ENCODE measurements around the gene SP6.

The SP6 gene

GRCh38 chr17:47879776-47880454 is 29.0 kb upstream of the SP6 start:
- no peak for DNase-seq (ENCODE audit: low spot score)

GRCh38 chr17:47879028-47879585 is 28.1 kb upstream of the SP6 start:
- no peak for DNase-seq (ENCODE audit: low spot score)

- no peak for DNase-seq (ENCODE audit: low spot score)
Measured at GRCh38 chr17:47878203-47879027, 27.5 kb upstream of the SP6 start.

GRCh38 chr17:47877368-47878034 is 26.5 kb upstream of the SP6 start:
- no peak for DNase-seq (ENCODE audit: low spot score)

- DNase-seq (ENCODE audit: low spot score): no peak
Measured at GRCh38 chr17:47875011-47875985, 24.3 kb upstream of the SP6 start.

- no peak for DNase-seq (ENCODE audit: low spot score)
Measured at GRCh38 chr17:47873200-47874090, 22.5 kb upstream of the SP6 start.

- no peak for DNase-seq (ENCODE audit: low spot score)
Measured at GRCh38 chr17:47872651-47873161, 21.7 kb upstream of the SP6 start.

- DNase-seq (ENCODE audit: low spot score): no peak
Measured at GRCh38 chr17:47872019-47872650, 21.2 kb upstream of the SP6 start.

- DNase-seq (ENCODE audit: low spot score): no peak
Measured at GRCh38 chr17:47871048-47871447, 20.1 kb upstream of the SP6 start.

- no peak for DNase-seq (ENCODE audit: low spot score)
Measured at GRCh38 chr17:47870056-47870455, 19.1 kb upstream of the SP6 start.

- no peak for DNase-seq (ENCODE audit: low spot score)
Measured at GRCh38 chr17:47869114-47869513, 18.2 kb upstream of the SP6 start.

- DNase-seq (ENCODE audit: low spot score): no peak
Measured at GRCh38 chr17:47867813-47868533, 17.0 kb upstream of the SP6 start.

- no peak for DNase-seq (ENCODE audit: low spot score)
Measured at GRCh38 chr17:47866941-47867340, 16.0 kb upstream of the SP6 start.

- DNase-seq (ENCODE audit: low spot score): no peak
Measured at GRCh38 chr17:47864791-47865216, 13.8 kb upstream of the SP6 start.

GRCh38 chr17:47862621-47863440 is 11.9 kb upstream of the SP6 start:
- peak; percentile 89 for DNase-seq (ENCODE audit: low spot score)

- DNase-seq (ENCODE audit: low spot score): no peak
Measured at GRCh38 chr17:47860386-47860785, 9.4 kb upstream of the SP6 start.

- no peak for DNase-seq (ENCODE audit: low spot score)
Measured at GRCh38 chr17:47857551-47858455, 6.8 kb upstream of the SP6 start.

Data from AG08396 (cell line).